GM12801 (cell line): Measurements from ENCODE around the gene KIF4A.

Experiments used
- TF ChIP-seq, protein P1 (sequence below): IDR thresholded peaks from one replicate; pipeline ENCODE4 v1.5.1; 2011; ENCODE audit warnings: control low read depth; ENCODE audit not compliant: insufficient read length; ENCODE audit errors: extremely low read depth

The KIF4A gene

DNA sequence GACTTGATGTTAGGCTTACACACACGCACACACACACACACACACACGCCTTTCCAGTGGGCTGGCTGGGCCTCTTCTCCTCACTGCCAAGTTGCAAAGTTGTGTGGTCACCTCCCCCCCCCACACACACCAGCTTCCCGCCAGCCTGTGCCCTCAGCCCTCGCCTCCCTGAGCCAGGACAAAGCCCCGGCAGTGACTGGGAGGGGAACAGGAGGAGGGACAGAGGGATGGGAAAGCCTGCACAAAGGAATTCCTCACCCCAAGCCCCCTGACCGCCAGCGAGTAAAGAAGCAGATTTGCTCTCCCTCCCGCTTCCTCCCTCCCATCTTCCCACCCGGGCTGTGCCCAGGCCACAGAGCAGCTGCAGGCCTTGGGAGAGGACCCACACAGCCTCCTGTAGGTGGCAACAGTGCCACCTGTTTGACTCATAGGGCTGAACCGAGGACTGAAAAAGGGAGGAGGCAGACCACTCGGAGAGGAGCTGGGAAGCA, 133.0 kb downstream of the KIF4A start, which contains the start of gene GDPD2:
TSS of gene GDPD2 (plus strand) at position 464 of the 491 bp plus-strand sequence. CDS start 1,671 bp downstream, outside the sequence.
- TF ChIP-seq, protein P1, sequence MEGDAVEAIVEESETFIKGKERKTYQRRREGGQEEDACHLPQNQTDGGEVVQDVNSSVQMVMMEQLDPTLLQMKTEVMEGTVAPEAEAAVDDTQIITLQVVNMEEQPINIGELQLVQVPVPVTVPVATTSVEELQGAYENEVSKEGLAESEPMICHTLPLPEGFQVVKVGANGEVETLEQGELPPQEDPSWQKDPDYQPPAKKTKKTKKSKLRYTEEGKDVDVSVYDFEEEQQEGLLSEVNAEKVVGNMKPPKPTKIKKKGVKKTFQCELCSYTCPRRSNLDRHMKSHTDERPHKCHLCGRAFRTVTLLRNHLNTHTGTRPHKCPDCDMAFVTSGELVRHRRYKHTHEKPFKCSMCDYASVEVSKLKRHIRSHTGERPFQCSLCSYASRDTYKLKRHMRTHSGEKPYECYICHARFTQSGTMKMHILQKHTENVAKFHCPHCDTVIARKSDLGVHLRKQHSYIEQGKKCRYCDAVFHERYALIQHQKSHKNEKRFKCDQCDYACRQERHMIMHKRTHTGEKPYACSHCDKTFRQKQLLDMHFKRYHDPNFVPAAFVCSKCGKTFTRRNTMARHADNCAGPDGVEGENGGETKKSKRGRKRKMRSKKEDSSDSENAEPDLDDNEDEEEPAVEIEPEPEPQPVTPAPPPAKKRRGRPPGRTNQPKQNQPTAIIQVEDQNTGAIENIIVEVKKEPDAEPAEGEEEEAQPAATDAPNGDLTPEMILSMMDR, result no peak

DNA sequence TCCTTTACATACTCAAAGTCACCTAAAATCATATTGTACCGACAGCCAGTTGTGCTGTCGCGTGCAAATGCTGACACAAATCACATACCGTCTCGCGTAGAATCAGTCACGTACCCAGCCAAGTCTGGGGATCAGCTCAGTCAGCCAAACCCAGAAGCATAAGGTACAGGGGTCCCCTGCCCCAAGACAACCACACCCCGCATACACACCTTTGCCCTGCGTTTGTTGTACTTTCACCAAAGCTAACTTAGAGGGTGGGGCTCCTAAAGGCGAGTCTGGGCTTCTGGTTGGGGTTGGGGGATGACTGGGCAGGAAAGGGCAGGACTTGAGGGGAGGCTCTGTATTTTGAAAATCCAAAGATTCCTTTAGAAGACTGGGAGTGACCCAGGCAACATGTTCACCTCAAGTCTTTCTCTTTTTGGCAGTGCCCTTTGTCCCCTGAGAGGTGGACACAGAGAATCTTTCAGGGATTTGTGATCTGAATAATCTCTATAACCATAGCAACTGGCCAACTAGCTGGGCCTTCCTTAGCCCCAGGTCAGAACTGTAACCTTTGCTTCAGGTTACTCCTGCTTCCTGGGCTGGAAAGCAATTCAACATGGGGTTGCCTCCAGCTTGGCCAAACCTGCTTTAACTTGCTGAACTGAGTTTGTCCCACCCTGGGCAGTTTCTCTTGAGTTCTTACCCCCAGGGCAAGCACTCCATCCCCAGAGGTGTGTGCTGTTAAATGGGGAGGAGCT, 134.2 kb downstream of the KIF4A start:
- TF ChIP-seq, protein P1, result no peak

DNA sequence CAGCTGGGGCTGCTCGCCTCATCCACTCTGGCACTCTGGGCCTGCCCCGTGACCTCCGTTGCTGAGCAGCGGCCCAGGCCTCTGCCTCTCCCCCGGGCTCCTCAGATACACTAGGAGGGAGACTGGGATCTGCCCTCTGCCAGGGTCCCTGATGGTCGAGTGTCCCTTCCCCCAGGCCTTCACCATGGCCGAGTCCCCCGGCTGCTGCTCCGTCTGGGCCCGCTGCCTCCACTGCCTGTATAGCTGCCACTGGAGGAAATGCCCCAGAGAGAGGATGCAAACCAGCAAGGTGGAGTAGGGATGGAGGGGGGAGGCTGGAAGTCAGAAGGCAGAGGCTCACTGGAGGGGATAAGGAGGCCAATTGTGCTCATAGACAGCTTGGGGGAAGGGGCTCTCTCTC, 134.9 kb downstream of the KIF4A start:
- TF ChIP-seq, protein P1, result no peak

DNA sequence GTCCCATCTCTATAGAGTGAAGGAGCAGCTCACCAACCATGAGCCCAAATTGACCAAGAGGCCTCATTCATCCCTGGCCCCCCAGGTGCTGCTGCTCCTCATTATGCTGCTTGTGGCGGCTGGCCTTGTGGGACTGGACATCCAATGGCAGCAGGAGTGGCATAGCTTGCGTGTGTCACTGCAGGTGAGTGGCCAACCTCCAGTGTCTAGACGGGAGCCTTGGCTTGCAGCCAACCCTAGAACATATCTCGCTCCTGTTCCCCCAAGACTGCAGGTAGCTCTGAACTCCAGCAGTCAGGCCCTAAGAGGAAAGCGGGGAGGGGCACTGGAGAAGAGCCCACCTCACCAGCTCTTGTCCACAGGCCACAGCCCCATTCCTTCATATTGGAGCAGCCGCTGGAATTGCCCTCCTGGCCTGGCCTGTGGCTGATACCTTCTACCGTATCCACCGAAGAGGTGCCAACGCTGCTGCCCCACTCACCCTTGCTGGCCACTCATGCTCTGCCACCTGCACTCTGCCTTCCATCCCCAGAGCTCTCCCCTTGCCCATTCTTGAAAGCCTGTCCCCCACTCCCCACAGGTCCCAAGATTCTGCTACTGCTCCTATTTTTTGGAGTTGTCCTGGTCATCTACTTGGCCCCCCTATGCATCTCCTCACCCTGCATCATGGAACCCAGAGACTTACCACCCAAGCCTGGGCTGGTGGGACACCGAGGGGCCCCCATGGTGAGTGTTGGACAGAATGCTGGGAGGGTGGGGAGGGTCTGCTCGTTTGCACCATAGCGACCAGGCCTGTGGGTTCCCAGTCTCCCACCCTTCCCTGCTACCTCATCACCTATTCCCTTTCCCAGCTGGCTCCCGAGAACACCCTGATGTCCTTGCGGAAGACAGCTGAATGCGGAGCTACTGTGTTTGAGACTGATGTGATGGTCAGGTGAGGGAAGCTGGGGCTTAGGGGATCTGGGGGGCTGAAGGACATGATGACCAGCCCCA, 136.7 kb downstream of the KIF4A start:
- TF ChIP-seq, protein P1, result no peak

DNA sequence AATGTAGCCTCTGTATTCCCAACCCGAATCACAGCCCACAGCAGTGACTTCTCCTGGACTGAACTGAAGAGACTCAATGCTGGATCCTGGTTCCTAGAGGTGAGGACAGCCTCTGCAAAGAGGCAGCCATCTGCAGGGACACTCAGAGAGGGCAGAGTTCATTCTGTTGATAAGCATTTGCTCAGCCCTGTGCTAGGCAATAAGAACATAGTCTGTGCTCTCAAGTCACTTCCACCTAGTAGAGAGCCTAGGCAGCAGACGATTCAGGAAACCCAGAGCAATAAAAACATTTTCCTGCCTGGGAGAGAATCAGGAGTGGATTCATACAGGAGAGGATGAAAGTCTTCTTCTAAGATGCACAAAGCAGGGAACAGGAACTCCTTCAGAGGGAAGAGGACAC, 137.5 kb downstream of the KIF4A start:
- TF ChIP-seq, protein P1, result no peak

DNA sequence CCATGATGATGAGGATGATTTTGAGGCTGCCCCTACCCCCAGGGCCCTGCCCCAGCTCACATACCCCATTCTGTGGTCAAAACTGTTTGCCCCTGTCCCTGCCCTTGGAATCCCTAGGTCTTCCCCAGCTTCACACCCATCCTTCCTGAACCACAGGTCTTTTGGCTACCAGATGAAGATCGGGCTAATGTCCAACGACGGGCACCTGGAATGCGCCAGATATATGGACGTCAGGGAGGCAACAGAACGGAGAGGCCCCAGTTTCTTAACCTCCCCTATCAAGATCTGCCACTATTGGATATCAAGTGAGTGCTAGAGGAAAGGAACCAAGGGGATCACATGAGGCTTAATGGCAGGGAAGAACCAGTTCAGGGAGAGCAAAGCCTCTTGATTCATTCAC, 139.9 kb downstream of the KIF4A start:
- TF ChIP-seq, protein P1, result no peak
